Measurements from ENCODE around the gene NFIB. TPM values are rescaled to one million over a fixed set of nuclear protein-coding genes. Genes with fewer than 3 reads are reported as not detected.

The NFIB gene
- total RNA-seq, 2 experiments from 2014 or later = 13.7 to 25.1 TPM

DNA sequence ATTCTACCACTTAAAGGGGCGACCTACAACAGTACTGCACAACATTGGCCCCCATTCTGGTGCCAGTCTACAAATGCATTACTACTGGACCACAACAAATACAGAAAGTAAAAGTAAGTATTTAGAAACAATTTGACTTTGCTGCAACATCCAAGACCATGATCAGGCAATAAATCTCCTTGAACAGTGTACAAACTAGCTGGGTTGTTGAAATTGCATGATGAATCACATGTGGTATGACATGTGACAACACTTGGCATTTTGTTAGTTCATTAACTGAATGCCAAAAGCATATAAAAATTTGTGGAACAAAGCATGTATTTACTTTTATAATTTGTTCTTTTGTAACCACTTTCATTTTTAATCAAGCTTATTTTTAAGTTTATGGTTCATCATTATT lies 270.5 kb downstream of the NFIB start:
- TF ChIP-seq EZH2phosphoT487 (IDR thresholded peaks at IDR 0.05; ENCODE audit: borderline replicate concordance, low read depth, low read length) (no peak), CTCF (conservative IDR thresholded peaks at IDR 0.05; ENCODE audit: low read length) (no peak)
- no peak overlapping the region for H3K27ac ChIP-seq (ENCODE audit: low read depth, low read length, poor library complexity, severe bottlenecking)
- no peaks in the 10 kb centered on the region for H3K9me3 ChIP-seq (ENCODE audit: low read length)
- no TSS peak for BruUV-seq (replicated peaks)
- no peaks in the 10 kb centered on the region for H3K36me3 ChIP-seq (ENCODE audit: insufficient read depth, low read length)
- DNase-seq (ENCODE audit: low spot score) = no peak
- intact Hi-C loops (cut with micrococcal nuclease; ENCODE audit: unreplicated experiment) = no loop called here
- no peaks in the 10 kb centered on the region for H3K9me2 ChIP-seq (ENCODE audit: insufficient read depth, low read length)
- H2AFZ ChIP-seq (ENCODE audit: low read length) = no peak overlapping the region
- H3K4me3 ChIP-seq (ENCODE audit: low read depth, low read length, poor library complexity, severe bottlenecking) = no peak overlapping the region
- H3K4me1 ChIP-seq (ENCODE audit: insufficient read depth, low read length, poor library complexity, severe bottlenecking) = no peaks in the 10 kb centered on the region
- ChIA-PET CTCF (ENCODE audit: unreplicated experiment) (no interaction called here), POLR2A (interaction anchor here (0.6 kb wide), 2 partner anchors 40 to 85 kb away, joined by 3 to 4 read pairs; no protein-coding TSS in a partner anchor)
- H3K4me2 ChIP-seq (ENCODE audit: low read length) = no peak overlapping the region
- no peaks in the 10 kb centered on the region for H3K79me2 ChIP-seq (ENCODE audit: insufficient read depth, low read depth, low read length)
- no peaks in the 10 kb centered on the region for H4K20me1 ChIP-seq (ENCODE audit: insufficient read depth, low read length)

- H3K9me2 ChIP-seq (ENCODE audit: insufficient read depth, low read length) = no peaks in the 10 kb centered on the region
- ChIA-PET CTCF (ENCODE audit: unreplicated experiment) (no interaction called here), POLR2A (no interaction called here)
- no TSS peak for BruUV-seq (replicated peaks)
- no peak overlapping the region for H2AFZ ChIP-seq (ENCODE audit: low read length)
- TF ChIP-seq EZH2phosphoT487 (IDR thresholded peaks at IDR 0.05; ENCODE audit: borderline replicate concordance, low read depth, low read length) = no peak
- no peak for TF ChIP-seq CTCF (conservative IDR thresholded peaks at IDR 0.05; ENCODE audit: low read length)
- H3K27ac ChIP-seq (ENCODE audit: low read depth, low read length, poor library complexity, severe bottlenecking) = no peak overlapping the region
- no peak for DNase-seq (ENCODE audit: low spot score)
- H3K9me3 ChIP-seq (ENCODE audit: low read length) = no peaks in the 10 kb centered on the region
- no peaks in the 10 kb centered on the region for H3K36me3 ChIP-seq (ENCODE audit: insufficient read depth, low read length)
- intact Hi-C loops (cut with micrococcal nuclease; ENCODE audit: unreplicated experiment) = no loop called here
- no peaks in the 10 kb centered on the region for H3K4me1 ChIP-seq (ENCODE audit: insufficient read depth, low read length, poor library complexity, severe bottlenecking)
- H3K4me3 ChIP-seq (ENCODE audit: low read depth, low read length, poor library complexity, severe bottlenecking) = no peak overlapping the region
- no peak overlapping the region for H3K4me2 ChIP-seq (ENCODE audit: low read length)
- H4K20me1 ChIP-seq (ENCODE audit: insufficient read depth, low read length) = no peaks in the 10 kb centered on the region
- H3K79me2 ChIP-seq (ENCODE audit: insufficient read depth, low read depth, low read length) = no peaks in the 10 kb centered on the region
These were observed 276.6 kb downstream of the NFIB start for GRCh38 chr9:14037331-14037730.

DNA sequence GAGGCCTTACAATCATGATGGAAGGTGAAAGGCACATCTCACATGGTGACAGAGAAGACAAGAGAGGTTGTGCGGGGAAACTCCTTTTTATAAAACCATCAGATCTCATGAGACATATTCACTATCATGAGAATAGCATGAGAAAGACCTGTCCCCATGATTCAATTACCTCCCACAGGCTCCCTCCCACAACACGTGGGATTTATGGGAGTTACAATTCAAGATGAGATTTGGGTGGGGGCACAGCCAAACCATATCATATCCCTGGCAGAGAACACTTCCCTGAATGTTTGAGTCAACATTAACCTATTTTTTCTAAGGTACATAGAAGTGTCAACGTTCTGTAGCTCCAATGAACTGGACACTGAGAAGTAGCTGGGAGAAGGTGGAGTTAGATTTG lies 280.9 kb downstream of the NFIB start:
- ChIA-PET POLR2A (no interaction called here), CTCF (ENCODE audit: unreplicated experiment) (interaction anchor here (0.5 kb wide), 1 partner anchor 44 kb away, joined by 3 read pairs; no protein-coding TSS in a partner anchor)
- Histone ChIP-seq H3K9me3 (ENCODE audit: low read length) (no peaks in the 10 kb centered on the region), H3K79me2 (ENCODE audit: insufficient read depth, low read depth, low read length) (no peaks in the 10 kb centered on the region), H3K4me1 (ENCODE audit: insufficient read depth, low read length, poor library complexity, severe bottlenecking) (no peaks in the 10 kb centered on the region), H2AFZ (ENCODE audit: low read length) (no peak overlapping the region), H3K36me3 (ENCODE audit: insufficient read depth, low read length) (no peaks in the 10 kb centered on the region), H3K9me2 (ENCODE audit: insufficient read depth, low read length) (no peaks in the 10 kb centered on the region), H3K27ac (ENCODE audit: low read depth, low read length, poor library complexity, severe bottlenecking) (no peak overlapping the region), H3K4me3 (ENCODE audit: low read depth, low read length, poor library complexity, severe bottlenecking) (no peak overlapping the region), H3K4me2 (ENCODE audit: low read length) (no peak overlapping the region), H4K20me1 (ENCODE audit: insufficient read depth, low read length) (no peaks in the 10 kb centered on the region)
- intact Hi-C loops (cut with micrococcal nuclease; ENCODE audit: unreplicated experiment) = no loop called here
- no TSS peak for BruUV-seq (replicated peaks)
- no peak for TF ChIP-seq CTCF (conservative IDR thresholded peaks at IDR 0.05; ENCODE audit: low read length)
- no peak for TF ChIP-seq EZH2phosphoT487 (IDR thresholded peaks at IDR 0.05; ENCODE audit: borderline replicate concordance, low read depth, low read length)
- DNase-seq (ENCODE audit: low spot score) = no peak
